Activated CD8-positive, alpha-beta T cell treated with anti-CD3 and anti-CD28 coated beads for 36 hours (primary cell): ENCODE data around the gene DNTTIP2. TPM values are rescaled to one million over a fixed set of nuclear protein-coding genes. Genes with fewer than 3 reads are reported as not detected.
A peak's percentile ranks its signal among the peaks of the same experiment; 100 is the strongest.

Experiments used
- ATAC-seq: fragments of 200-7000 bp; cut with Tn5 transposase; one replicate; pipeline ENCODE4 v1.10.0; 2021; ENCODE audit warnings: mild to moderate bottlenecking, moderate library complexity
- CTCF ChIA-PET: fragments of 350-600 bp; sonication (Branson Sonifier 250); formaldehyde crosslinking; loops from one replicate; lab custom pipeline; 2021; ENCODE audit warnings: antibody characterized with exemption; lab: Charles Lee
- POLR2A ChIA-PET: fragments of 350-600 bp; sonication (Branson Sonifier 250); formaldehyde crosslinking; loops from one replicate; lab custom pipeline; 2021; ENCODE audit warnings: antibody characterized with exemption; lab: Charles Lee
- DNase-seq: peaks from one replicate; pipeline ENCODE4 v3.0.0-alpha.2; 2020
- H3K27ac Mint-ChIP-seq: one replicate; pipeline ENCODE4 v1.8.0; 2021; ENCODE audit warnings: mild to moderate bottlenecking, mixed read lengths
- H3K27me3 Mint-ChIP-seq: one replicate; pipeline ENCODE4 v1.8.0; 2021; ENCODE audit warnings: mixed read lengths
- H3K36me3 Mint-ChIP-seq: one replicate; pipeline ENCODE4 v1.8.0; 2021; ENCODE audit warnings: low read depth, mixed read lengths
- H3K4me1 Mint-ChIP-seq: one replicate; pipeline ENCODE4 v1.8.0; 2021; ENCODE audit warnings: low read depth, mixed read lengths
- H3K4me3 Mint-ChIP-seq: one replicate; pipeline ENCODE4 v1.8.0; 2021; ENCODE audit warnings: mild to moderate bottlenecking, moderate library complexity, mixed read lengths
- H3K9me3 Mint-ChIP-seq: one replicate; pipeline ENCODE4 v1.8.0; 2021; ENCODE audit warnings: mixed read lengths
- intact Hi-C: fragments of 100-400 bp; cut with micrococcal nuclease; formaldehyde crosslinking; loops from one replicate; pipeline ENCODE4 v1.10.0; 2022
- total RNA-seq, 2 experiments: library from RNA; stranded (reverse); gene quantifications; one replicate each; pipeline ENCODE4 v1.2.3, GENCODE V29; 2021
- TF ChIP-seq, protein P1 (sequence below): fragments of 200-600 bp; IDR thresholded peaks from one replicate; pipeline ENCODE4 v1.8.0; 2022; ENCODE audit warnings: antibody characterized with exemption, mild to moderate bottlenecking

The DNTTIP2 gene
- total RNA-seq, 2 experiments from 2014 or later: 81.7 to 82.2 TPM

DNA sequence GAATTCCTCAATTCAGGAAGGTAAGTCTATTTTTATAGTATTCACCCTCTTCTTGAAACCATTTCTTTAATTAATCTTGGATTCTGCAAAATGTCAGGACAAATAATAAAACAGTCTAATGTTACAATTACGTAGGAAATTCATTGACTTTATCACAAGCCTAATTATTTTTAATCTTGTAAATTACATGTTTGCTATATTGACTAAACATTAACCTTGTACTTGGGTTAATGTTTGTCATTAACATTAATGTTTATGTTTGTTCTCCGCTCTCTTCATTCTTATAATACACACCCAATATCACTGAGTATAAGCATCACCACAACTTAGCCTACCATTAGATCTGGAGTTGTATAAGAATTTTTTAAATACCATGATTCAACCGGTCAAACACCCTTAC lies 27.5 kb upstream of the DNTTIP2 start:
- Mint-ChIP-seq H3K27ac (no peak overlapping the region), H3K4me1 (peaks cover 37% of the 10 kb centered on the region), H3K27me3 (no peaks in the 10 kb centered on the region), H3K4me3 (no peak overlapping the region), H3K36me3 (peaks cover 4% of the 10 kb centered on the region), H3K9me3 (peaks cover 5% of the 10 kb centered on the region)
- TF ChIP-seq, protein P1, sequence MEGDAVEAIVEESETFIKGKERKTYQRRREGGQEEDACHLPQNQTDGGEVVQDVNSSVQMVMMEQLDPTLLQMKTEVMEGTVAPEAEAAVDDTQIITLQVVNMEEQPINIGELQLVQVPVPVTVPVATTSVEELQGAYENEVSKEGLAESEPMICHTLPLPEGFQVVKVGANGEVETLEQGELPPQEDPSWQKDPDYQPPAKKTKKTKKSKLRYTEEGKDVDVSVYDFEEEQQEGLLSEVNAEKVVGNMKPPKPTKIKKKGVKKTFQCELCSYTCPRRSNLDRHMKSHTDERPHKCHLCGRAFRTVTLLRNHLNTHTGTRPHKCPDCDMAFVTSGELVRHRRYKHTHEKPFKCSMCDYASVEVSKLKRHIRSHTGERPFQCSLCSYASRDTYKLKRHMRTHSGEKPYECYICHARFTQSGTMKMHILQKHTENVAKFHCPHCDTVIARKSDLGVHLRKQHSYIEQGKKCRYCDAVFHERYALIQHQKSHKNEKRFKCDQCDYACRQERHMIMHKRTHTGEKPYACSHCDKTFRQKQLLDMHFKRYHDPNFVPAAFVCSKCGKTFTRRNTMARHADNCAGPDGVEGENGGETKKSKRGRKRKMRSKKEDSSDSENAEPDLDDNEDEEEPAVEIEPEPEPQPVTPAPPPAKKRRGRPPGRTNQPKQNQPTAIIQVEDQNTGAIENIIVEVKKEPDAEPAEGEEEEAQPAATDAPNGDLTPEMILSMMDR: no peak
- ATAC-seq (no peak), DNase-seq (no peak)
- ChIA-PET POLR2A (no interaction called here), CTCF (no interaction called here)
- intact Hi-C loops: loop anchor here (5.0 kb wide), 1 partner anchor 59 kb away; no protein-coding TSS in a partner anchor

- Mint-ChIP-seq H3K27me3 (no peaks in the 10 kb centered on the region), H3K36me3 (peaks cover 8% of the 10 kb centered on the region), H3K9me3 (peaks cover 5% of the 10 kb centered on the region), H3K27ac (no peak overlapping the region), H3K4me1 (peaks cover 37% of the 10 kb centered on the region), H3K4me3 (no peak overlapping the region)
- ChIA-PET POLR2A (no interaction called here), CTCF (no interaction called here)
- DNase-seq (no peak), ATAC-seq (no peak)
- intact Hi-C loops: loop anchor here (5.0 kb wide), 1 partner anchor 58 kb away; no protein-coding TSS in a partner anchor
- TF ChIP-seq, protein P1: no peak
Measured at GRCh38 chr1:93905734-93906133, 26.7 kb upstream of the DNTTIP2 start.

GRCh38 chr1:93905051-93905450 lies 26.0 kb upstream of the DNTTIP2 start:
- H3K9me3 Mint-ChIP-seq: peaks cover 3% of the 10 kb centered on the region
- peak overlapping the region; percentile 71 for H3K27ac Mint-ChIP-seq
- no peaks in the 10 kb centered on the region for H3K27me3 Mint-ChIP-seq
- ATAC-seq (no peak), DNase-seq (no peak)
- H3K36me3 Mint-ChIP-seq: peaks cover 8% of the 10 kb centered on the region
- intact Hi-C loops: loop anchor here (5.0 kb wide), 1 partner anchor 58 kb away; no protein-coding TSS in a partner anchor
- ChIA-PET CTCF (no interaction called here), POLR2A (interaction anchor here (0.8 kb wide), 1 partner anchor 26 kb away, joined by 4 read pairs; the partner anchor contains the start of gene DNTTIP2)
- H3K4me1 Mint-ChIP-seq: peaks cover 37% of the 10 kb centered on the region
- TF ChIP-seq, protein P1: no peak
- no peak overlapping the region for H3K4me3 Mint-ChIP-seq

- H3K36me3 Mint-ChIP-seq: peaks cover 8% of the 10 kb centered on the region
- intact Hi-C loops: no loop called here
- no peak for DNase-seq
- TF ChIP-seq, protein P1: no peak
- H3K27ac Mint-ChIP-seq: peak overlapping the region; percentile 75
- no peaks in the 10 kb centered on the region for H3K9me3 Mint-ChIP-seq
- no peaks in the 10 kb centered on the region for H3K27me3 Mint-ChIP-seq
- ChIA-PET CTCF (no interaction called here), POLR2A (interaction anchor here (0.8 kb wide), 1 partner anchor 25 kb away, joined by 4 read pairs; the partner anchor contains the start of gene DNTTIP2)
- H3K4me1 Mint-ChIP-seq: peaks cover 36% of the 10 kb centered on the region
- no peak for ATAC-seq
- no peak overlapping the region for H3K4me3 Mint-ChIP-seq
Measured at GRCh38 chr1:93904228-93904627, 25.2 kb upstream of the DNTTIP2 start.

GRCh38 chr1:93900723-93901504 lies 21.9 kb upstream of the DNTTIP2 start:
- ChIA-PET CTCF (no interaction called here), POLR2A (no interaction called here)
- no peaks in the 10 kb centered on the region for H3K27me3 Mint-ChIP-seq
- no peak for ATAC-seq
- no peak overlapping the region for H3K4me3 Mint-ChIP-seq
- no peak for DNase-seq
- no peak overlapping the region for H3K27ac Mint-ChIP-seq
- H3K4me1 Mint-ChIP-seq: peaks cover 16% of the 10 kb centered on the region
- intact Hi-C loops: no loop called here
- H3K9me3 Mint-ChIP-seq: no peaks in the 10 kb centered on the region
- TF ChIP-seq, protein P1: no peak
- H3K36me3 Mint-ChIP-seq: peaks cover 15% of the 10 kb centered on the region
